Breast epithelium (tissue), 4 donors: ENCODE results near the gene RIMKLB. TPM values are rescaled to one million over a fixed set of nuclear protein-coding genes. Genes with fewer than 3 reads are reported as not detected.
"Not testable (repeated sequence)": the region's sequence is repeated elsewhere in the genome, so short reads cannot be mapped to it uniquely, and the experiment has no call there.

Experiments
- DNase-seq, 2 donors: peaks; one replicate each; pipeline ENCODE4 v3.0.0-alpha.2; 2019; ENCODE audit warnings: low spot score in 2 of 2
- H3K27ac ChIP-seq, 2 donors: fragments of 200-600 bp; sonication (generic) in 1 of 2; one replicate each; pipeline ENCODE4 v1.5.1; 2016 to 2019; ENCODE audit warnings: mild to moderate bottlenecking in 1 of 2
- H3K27me3 ChIP-seq, 2 donors: fragments of 200-600 bp; sonication (generic) in 1 of 2; one replicate each; pipeline versions ENCODE4 v1.5.1 to v1.6.0; 2017 to 2019; ENCODE audit warnings: control low read depth in 1 of 2, mild to moderate bottlenecking in 1 of 2
- H3K36me3 ChIP-seq: fragments of 200-600 bp; one replicate; pipeline ENCODE4 v1.5.1; 2019
- H3K4me1 ChIP-seq, 2 donors: fragments of 200-600 bp; sonication (generic); one replicate each; pipeline ENCODE4 v1.5.1; 2016 to 2019; ENCODE audit warnings: control low read depth in 1 of 2
- H3K4me3 ChIP-seq, 3 donors: fragments of 200-600 bp; sonication (generic); 1 replicate in 2 of 3; 2 replicates in 1 of 3; pipeline ENCODE4 v1.5.1; 2016 to 2019; ENCODE audit warnings: mild to moderate bottlenecking in 3 of 3, moderate library complexity in 2 of 3
- H3K9me3 ChIP-seq, 2 donors: fragments of 200-600 bp; sonication (generic) in 1 of 2; one replicate each; pipeline ENCODE4 v1.5.1; 2016 to 2019; ENCODE audit warnings: control low read depth in 1 of 2
- POLR2A ChIP-seq: fragments of 450-650 bp; IDR thresholded peaks from one replicate; pipeline ENCODE4 v1.6.1; 2016; ENCODE audit warnings: antibody characterized with exemption, mild to moderate bottlenecking, moderate library complexity
- POLR2AphosphoS5 ChIP-seq, 3 donors: sonication (generic); formaldehyde crosslinking; IDR thresholded peaks; one replicate each; pipeline ENCODE4 v1.6.1; 2017; ENCODE audit warnings: antibody characterized with exemption in 3 of 3
- intact Hi-C: fragments of 100-400 bp; cut with DNase I; formaldehyde crosslinking; loops from one replicate; pipeline ENCODE4 v1.15.1; 2023; ENCODE audit warnings: low total_unique reads
- total RNA-seq, 3 donors: library from RNA; depleted of rRNA; stranded (reverse); fragments of >200 nt; gene quantifications; one replicate each; pipeline ENCODE4 v1.1.0, GENCODE V29; 2016
- TF ChIP-seq, protein P1 (sequence below), 3 donors: fragments of 450-650 bp; IDR thresholded peaks; one replicate each; pipeline ENCODE4 v1.5.1; 2016 to 2017; ENCODE audit warnings: antibody characterized with exemption in 3 of 3, mild to moderate bottlenecking in 3 of 3, moderate library complexity in 3 of 3

Gene RIMKLB
- total RNA-seq, 3 donors from 2014 or later: 42.2 to 52.1 (median 51.5) TPM

- no peaks in the 10 kb centered on the region for H3K9me3 ChIP-seq
- H3K36me3 ChIP-seq: no peaks in the 10 kb centered on the region
- no peak for TF ChIP-seq POLR2A
- TF ChIP-seq POLR2AphosphoS5 (IDR thresholded peaks at IDR 0.05): no peak
- intact Hi-C loops: no loop called here
- H3K27me3 ChIP-seq: no peaks in the 10 kb centered on the region
- no peak for DNase-seq
- no peaks in the 10 kb centered on the region for H3K4me1 ChIP-seq
- no peak overlapping the region for H3K4me3 ChIP-seq
- H3K27ac ChIP-seq: no peak overlapping the region
Observed at GRCh38 chr12:8746046-8746445, 48.3 kb downstream of the RIMKLB start.

DNA sequence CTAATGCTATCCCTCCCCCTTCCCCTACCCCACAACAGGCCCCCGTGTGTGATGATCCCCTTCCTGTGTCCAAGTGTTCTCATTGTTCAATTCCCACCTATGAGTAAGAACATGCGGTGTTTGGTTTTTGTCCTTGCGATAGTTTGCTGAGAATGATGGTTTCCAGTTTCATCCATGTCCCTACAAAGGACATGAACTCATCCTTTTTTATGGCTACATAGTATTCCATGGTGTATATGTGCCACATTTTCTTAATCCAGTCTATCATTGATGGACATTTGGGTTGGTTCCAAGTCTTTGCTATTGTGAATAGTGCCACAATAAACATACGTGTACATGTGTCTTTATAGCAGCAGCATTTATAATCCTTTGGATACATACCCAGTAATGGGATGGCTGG lies 62.3 kb downstream of the RIMKLB start:
- H3K27me3 ChIP-seq, H3K36me3 ChIP-seq, H3K4me3 ChIP-seq, intact Hi-C loops, H3K4me1 ChIP-seq, H3K27ac ChIP-seq, H3K9me3 ChIP-seq, DNase-seq: not testable (repeated sequence)

DNA sequence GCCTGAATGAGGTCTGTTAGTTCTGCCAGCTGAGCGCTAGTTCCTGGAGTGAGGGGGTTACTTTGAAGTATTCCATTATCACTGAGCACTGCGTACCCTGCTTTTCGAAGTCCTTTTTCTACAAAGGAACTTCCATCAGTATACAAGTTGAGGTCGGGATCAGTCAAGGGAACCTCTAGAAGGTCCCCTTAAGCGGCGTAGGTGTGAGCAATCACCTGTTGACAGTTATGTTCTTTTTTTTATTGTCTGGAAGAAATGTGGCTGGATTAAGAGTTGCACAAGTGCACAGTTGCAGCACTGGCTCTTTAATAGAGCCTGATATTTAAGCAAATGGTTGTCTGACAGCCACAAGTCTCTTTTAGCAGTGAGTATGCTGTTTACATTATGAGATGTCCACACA lies 64.9 kb downstream of the RIMKLB start:
- H3K36me3 ChIP-seq, intact Hi-C loops, H3K9me3 ChIP-seq, H3K27me3 ChIP-seq, H3K4me3 ChIP-seq, H3K27ac ChIP-seq, H3K4me1 ChIP-seq, DNase-seq: not testable (repeated sequence)

GRCh38 chr12:8766121-8766520 lies 68.3 kb downstream of the RIMKLB start:
- H3K4me1 ChIP-seq, H3K27me3 ChIP-seq, H3K36me3 ChIP-seq, H3K9me3 ChIP-seq, intact Hi-C loops, H3K4me3 ChIP-seq, DNase-seq, H3K27ac ChIP-seq: not testable (repeated sequence)

DNA sequence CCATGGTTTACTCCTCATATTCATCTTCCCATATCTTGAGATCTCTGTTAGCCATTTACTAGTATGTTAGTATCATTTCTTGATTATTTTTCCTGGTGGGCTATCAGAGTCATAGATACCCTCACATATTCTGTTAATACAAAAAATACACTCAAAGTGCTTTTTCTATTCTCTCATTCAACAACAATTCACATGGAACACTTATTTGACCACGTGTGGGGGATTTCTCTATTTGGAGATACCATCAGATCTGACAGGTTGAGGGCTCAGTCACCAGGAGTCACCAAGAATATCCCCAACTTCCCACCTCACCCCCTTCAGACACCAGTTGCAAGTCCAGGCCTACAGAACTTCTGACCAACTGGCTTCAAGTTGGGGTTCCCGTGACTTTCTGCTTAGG lies 72.7 kb downstream of the RIMKLB start:
- Histone ChIP-seq H3K27me3 (no peaks in the 10 kb centered on the region), H3K4me1 (no peaks in the 10 kb centered on the region), H3K36me3 (no peaks in the 10 kb centered on the region), H3K9me3 (no peaks in the 10 kb centered on the region), H3K4me3 (no peak overlapping the region), H3K27ac (no peak overlapping the region)
- TF ChIP-seq, protein P1, sequence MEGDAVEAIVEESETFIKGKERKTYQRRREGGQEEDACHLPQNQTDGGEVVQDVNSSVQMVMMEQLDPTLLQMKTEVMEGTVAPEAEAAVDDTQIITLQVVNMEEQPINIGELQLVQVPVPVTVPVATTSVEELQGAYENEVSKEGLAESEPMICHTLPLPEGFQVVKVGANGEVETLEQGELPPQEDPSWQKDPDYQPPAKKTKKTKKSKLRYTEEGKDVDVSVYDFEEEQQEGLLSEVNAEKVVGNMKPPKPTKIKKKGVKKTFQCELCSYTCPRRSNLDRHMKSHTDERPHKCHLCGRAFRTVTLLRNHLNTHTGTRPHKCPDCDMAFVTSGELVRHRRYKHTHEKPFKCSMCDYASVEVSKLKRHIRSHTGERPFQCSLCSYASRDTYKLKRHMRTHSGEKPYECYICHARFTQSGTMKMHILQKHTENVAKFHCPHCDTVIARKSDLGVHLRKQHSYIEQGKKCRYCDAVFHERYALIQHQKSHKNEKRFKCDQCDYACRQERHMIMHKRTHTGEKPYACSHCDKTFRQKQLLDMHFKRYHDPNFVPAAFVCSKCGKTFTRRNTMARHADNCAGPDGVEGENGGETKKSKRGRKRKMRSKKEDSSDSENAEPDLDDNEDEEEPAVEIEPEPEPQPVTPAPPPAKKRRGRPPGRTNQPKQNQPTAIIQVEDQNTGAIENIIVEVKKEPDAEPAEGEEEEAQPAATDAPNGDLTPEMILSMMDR (IDR thresholded peaks at IDR 0.05): no peak
- no peak for TF ChIP-seq POLR2AphosphoS5 (IDR thresholded peaks at IDR 0.05)
- TF ChIP-seq POLR2A: no peak
- intact Hi-C loops: no loop called here
- DNase-seq: no peak

DNA sequence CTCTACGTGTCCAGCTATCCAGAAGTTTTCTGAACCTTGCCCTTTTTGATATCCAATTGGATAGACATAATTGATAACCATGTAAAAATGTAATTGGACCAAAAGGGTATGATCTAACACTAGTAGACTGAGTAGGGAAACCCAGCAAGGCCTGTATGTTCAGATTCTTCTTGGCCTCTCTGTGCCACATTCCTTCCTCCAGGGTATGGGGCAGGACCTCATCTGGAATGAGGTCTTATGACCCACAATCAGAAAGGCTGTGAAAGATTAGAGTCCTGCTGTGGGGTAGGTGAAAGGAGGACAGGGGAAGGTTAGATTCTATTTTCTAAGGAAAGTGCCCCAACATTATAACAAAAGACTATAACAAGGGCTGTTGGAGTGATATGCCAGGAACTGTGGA lies 73.3 kb downstream of the RIMKLB start:
- DNase-seq: no peak
- H3K4me1 ChIP-seq: no peaks in the 10 kb centered on the region
- H3K36me3 ChIP-seq: no peaks in the 10 kb centered on the region
- no peaks in the 10 kb centered on the region for H3K27me3 ChIP-seq
- no peak for TF ChIP-seq POLR2A
- no peak for TF ChIP-seq POLR2AphosphoS5 (IDR thresholded peaks at IDR 0.05)
- TF ChIP-seq, protein P1 (IDR thresholded peaks at IDR 0.05): no peak
- H3K27ac ChIP-seq: no peak overlapping the region
- H3K9me3 ChIP-seq: no peaks in the 10 kb centered on the region
- no peak overlapping the region for H3K4me3 ChIP-seq
- intact Hi-C loops: no loop called here

- DNase-seq: no peak
- Histone ChIP-seq H3K27me3 (no peaks in the 10 kb centered on the region), H3K27ac (no peak overlapping the region), H3K4me3 (no peak overlapping the region), H3K9me3 (no peaks in the 10 kb centered on the region), H3K4me1 (no peaks in the 10 kb centered on the region), H3K36me3 (peaks cover 4% of the 10 kb centered on the region)
- TF ChIP-seq POLR2A (no peak), POLR2AphosphoS5 (IDR thresholded peaks at IDR 0.05) (no peak)
- TF ChIP-seq, protein P1 (IDR thresholded peaks at IDR 0.05): no peak
- intact Hi-C loops: no loop called here
Observed at GRCh38 chr12:8773461-8773860, 75.7 kb downstream of the RIMKLB start.
